NCI-H345 (cell line): ENCODE results near the gene SLC46A2.
A peak's percentile ranks its signal among the peaks of the same experiment; 100 is the strongest.

Experiments used
- DNase-seq: peaks from one replicate; lab custom pipeline; 2025; lab: John Stamatoyannopoulos, UW

The SLC46A2 gene

DNA sequence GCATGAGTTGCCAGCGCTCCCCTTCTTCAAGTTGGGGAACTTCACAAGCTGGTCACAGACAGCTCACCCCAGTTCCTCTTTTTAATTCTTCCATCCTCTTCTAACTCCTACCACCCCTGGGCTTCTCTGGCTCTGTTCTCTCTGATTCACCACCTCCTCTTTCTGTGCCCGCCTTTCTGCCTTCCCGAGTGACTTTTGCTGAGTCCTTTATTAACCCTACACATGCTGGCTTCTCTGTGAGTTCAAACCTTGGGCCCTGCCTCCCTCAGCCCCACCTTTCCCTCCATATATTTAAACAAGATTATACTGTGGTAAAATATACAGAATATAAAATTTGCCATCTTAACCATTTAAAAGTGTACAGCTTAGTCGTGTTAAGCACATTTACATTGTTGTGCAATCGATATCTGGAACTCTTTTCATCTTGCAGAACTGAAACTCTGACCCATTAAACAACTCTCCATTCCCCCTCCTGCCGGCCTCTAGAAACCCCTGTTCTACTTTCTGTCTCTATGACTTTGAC is 32.0 kb downstream of the SLC46A2 start:
- DNase-seq: no peak

- DNase-seq: no peak
Observed at GRCh38 chr9:112858005-112858404, 32.7 kb downstream of the SLC46A2 start.

- DNase-seq: no peak
Observed at GRCh38 chr9:112856843-112857242, 33.8 kb downstream of the SLC46A2 start.

DNA sequence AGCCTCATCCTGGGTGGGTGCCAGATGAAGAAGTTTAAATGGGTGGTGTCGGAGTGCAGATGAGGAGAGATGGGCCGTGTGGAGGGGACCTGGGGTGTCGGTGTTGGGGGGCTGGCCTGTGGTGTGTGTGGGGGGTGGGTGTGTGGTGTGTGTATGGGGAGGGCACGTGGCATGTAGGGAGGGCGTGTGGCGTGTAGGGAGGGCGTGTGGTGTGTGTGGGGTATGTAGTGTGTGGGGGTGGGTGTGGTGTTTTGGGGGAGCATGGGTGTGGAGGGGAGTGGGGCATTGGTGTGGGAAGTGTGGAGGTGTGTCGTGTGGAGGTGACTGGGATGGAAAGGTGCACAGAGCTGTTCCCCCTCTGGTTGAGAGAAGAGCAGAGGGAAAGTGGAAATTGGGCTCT is 34.5 kb downstream of the SLC46A2 start:
- DNase-seq: no peak

DNA sequence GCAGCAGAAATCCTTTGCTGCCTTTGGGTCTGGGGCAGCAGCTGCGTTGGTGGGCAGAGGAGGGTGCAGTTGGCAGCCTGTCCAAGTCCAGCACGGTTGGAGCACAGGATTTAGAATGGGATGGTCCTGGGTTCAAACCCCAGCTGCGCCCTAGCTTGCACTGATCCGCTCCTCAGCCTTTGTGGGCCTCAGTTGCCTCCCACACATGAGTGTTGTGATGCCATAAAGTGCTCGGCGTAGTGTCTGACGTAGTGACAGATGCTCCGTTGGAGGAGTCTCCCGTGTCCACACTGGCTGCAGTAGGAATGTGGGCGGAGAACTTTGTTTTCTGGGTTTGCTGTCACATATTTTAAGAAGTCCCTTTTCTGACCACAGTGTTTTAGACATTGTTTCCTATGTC is 36.0 kb downstream of the SLC46A2 start:
- no peak for DNase-seq

DNA sequence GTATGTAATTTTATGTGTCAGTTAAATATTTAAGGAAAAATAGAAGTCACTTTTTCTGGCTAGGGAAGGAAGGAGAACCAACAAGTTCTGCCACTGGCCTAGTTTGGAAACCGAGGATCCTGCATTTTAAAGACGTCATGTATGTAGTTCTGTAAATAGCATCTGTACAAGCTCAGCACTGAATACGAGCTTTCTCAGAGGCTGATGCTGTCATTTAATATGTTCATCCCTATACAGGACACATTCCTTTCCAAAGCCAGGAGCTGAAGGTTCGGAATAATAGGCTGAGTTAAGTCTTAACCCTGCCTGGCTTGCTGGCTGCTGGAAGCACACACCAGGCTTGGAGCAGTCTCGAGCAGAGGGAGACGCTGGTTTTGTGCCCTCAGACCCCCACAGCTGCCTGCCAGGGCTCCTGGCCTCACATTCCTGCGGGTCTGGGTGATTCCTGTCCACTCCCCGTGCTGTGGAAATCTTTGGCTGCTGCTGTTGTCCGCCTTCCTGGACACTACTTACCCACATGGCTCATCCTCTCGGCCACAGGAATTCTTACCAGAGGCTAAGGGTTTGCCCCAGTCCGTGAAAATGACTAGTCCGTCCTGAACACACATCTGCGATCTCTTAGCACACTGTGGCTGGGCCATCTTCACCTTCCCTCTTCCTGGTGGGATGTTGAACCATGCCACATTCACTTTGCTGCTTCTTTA is 36.6 kb downstream of the SLC46A2 start:
- DNase-seq: no peak

DNA sequence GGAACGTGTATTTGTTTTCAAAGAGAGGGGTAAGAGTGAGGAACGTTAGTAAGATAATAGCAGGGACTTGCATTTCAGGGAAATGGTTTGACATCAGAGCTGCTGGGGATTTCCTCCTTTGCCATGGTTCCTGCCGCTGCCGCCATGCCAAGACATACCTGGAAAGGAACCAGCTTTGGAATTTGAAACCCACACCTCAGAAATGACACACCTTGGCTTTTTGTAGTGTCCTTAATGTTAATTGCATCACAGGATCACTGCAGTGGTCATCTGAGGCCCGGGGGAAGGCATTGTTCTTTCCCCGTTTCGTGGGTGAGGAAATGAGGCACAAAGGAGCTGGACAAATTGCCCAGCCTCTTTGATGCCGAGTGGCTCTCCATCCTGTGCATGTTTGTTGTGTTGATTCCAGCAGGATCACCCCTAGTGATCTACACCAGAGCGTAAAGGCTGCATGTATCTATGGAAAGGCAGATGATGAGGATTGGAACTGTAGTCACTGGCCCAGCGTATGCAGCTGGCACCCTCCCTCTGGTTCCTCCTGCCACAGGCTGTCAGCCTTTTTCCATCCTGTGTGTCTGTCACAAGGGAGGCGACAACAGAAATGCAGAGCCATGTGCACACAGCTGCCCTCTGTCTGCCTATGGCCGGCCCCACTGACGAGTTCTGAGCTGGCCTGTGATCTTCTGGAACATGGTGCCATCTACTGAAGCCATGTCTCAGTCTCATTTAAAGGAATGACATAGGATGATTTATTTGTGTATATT is 37.8 kb downstream of the SLC46A2 start:
- DNase-seq: no peak

- no peak for DNase-seq
Observed at GRCh38 chr9:112850840-112851239, 39.8 kb downstream of the SLC46A2 start.

- no peak for DNase-seq
Observed at GRCh38 chr9:112849363-112849922, 41.2 kb downstream of the SLC46A2 start.

- DNase-seq: no peak
Observed at GRCh38 chr9:112848316-112849151, 42.1 kb downstream of the SLC46A2 start.

DNA sequence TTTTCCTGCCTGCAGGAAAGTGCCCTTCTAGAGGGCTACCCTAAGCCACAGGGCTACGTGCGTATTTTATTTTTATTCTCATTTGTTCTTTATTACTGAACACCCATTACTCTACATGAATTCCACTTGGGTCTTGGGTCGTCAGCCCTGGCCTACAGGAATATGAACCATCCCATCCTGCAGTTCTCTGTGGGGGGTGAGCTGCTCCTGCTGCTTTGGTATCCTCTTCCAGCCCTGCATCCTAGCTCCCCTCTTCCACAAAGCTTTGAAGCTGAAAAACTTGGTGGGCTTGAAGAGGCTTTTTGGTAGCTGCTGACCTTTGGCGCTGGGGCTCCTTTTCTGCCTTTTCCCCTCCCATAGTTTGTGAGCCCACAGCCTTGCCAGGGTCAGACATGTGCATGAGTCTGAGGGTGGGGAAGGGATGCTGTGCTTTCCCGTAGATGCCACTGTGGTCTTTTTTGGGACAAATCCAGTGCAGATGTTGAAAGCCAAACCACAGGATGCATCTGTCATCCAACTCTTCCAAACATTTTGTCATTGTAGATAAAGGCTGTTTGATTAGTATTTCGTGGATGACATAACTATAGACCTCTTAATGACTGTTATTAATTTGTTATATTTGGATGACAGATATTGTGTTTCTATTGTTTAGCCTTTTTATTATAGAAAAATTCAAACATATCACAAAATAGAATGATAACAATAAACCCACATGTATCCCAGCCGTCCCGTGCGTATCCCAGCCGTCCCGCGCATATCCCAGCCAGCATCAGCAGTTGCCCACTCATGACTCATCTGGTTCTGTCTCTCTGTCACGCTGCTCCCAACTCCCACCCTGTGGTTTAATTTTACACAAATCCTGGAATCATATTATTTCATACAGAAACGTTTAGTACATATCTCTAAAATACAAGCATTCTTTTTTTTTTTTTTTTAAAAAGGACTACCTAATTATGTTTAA is 43.9 kb downstream of the SLC46A2 start:
- no peak for DNase-seq

DNA sequence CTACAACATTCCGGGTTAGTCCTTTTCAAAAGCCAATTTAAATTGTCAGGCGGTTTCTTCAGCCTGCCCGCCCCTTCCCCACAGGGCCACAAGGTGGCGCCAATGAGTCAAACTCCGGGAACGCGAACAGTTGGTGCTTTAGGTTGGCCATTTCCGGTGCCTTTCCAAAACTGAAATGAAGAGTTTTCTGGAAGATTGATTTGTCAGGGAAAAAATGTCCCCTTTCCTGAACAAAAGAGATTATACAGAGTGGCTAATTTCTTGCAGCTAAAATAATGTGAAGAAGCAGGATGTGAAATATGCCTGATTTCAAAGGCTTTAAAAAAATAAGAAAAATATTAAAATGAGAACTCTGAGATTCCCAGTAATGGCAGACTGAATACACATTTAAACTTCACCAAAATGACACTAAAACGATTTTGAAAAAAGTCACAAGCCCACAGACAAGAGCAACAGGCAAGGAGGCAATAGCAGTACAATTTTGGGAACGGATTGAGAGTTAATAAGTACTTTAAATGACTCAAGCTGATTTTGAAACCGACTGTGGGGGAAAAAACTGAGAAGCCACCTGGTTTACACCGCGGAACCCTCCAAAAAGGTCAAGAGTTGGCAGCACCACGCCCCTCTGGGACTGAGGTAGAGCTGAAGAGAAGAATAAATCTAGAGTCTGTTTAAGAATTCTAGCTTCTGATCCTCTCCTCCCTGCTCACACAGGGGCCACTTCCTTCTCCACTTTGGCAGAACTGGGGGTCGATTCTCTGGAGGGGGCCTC is 45.7 kb downstream of the SLC46A2 start:
- peak; percentile 6 for DNase-seq

DNA sequence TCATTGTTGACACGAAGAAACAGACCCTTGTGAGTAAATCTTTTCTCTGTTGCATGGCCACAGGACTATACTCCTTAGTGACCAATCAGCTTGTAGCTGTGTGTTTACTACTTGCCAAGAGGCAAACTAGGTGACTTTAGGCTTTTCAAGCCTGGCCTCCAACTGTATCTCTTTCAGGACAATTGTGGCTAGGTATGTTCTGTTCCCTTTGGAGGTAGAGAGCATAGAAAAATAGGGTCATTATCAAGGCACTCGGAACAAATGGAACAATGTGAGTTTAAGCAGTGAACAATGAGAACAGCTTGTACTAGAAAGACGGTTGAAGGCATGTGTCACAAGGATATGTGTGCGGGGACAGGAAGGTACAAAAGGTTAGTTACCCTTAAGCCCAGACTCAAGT is 48.1 kb downstream of the SLC46A2 start:
- no peak for DNase-seq

GRCh38 chr9:112841261-112841660 is 49.4 kb downstream of the SLC46A2 start:
- DNase-seq: no peak

- DNase-seq: no peak
Observed at GRCh38 chr9:112839331-112839730, 51.3 kb downstream of the SLC46A2 start.

- DNase-seq: no peak
Observed at GRCh38 chr9:112838342-112838741, 52.3 kb downstream of the SLC46A2 start.

- peak; percentile 77 for DNase-seq
Observed at GRCh38 chr9:112836394-112836793, 54.3 kb downstream of the SLC46A2 start.

DNA sequence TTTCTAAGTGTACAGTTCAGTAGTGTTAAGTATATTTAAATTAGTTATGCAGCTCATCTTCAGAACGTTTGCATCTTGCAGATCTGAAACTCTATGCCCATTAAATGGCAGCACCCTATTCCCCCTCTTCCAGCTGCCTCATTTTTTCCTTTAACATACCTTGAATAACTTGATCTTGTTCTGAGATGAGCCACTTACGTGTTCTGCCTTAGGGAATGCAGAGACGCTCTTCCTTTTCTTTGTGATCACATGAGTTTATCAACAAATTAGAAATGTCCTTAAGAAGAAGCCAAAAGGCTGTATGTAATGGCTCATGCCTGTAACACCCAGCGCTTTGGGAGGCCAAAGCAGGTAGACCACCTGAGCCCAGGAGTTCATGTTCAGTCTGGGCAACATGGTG is 57.6 kb downstream of the SLC46A2 start:
- no peak for DNase-seq

DNA sequence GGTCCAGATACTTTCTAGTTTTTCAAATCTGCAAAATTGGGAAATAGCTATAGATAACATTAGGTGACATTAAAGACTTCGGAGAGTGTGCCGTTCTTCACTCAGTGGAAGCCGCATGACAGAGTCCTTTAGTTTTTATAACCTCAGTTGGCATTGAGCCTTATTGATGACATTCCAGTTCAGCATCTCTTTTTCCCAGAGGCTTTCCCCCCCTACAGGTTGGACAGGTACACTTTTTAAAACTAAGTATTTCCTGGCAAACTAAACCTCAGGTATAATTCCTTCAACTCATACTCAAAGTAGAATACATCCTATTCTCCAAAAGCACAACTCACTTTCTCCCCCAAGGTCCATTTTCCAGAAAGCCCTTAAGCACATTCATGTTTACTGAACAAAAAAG is 58.7 kb downstream of the SLC46A2 start:
- no peak for DNase-seq

DNA sequence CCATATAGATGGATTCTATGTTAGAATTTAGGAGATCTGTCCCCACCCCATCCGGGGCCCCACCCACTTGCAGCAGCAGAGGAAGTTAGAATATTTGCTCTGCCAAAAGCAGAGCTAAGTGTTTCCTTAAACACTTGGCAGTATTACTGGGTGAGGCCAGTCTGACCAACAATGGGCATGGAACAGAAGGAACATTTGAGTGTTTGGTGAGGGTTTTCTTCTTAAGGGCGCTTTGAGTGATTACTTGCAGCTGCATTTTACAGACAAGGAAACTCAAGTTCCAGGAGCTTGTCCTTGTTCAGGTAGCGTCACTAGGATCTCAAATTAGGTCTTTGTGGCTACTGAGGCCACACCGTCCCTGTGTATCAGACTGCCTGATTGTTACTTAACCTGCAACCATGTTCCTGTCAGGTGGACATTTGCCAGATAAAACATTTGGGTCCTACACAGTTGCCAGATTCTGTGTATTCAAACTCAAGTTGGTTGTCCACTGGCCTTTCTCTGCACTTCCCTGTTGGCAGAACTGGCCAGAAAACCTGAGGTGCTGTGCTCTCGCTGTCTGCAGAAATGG is 59.3 kb downstream of the SLC46A2 start:
- DNase-seq: no peak
